Right hindlimb (tissue), 1 donor: ENCODE measurements around the gene ACO2.
A peak's percentile ranks its signal among the peaks of the same experiment; 100 is the strongest.

Experiments used
- DNase-seq: peaks from one replicate; pipeline ENCODE4 v3.0.0-alpha.2; 2018

Gene ACO2

DNA sequence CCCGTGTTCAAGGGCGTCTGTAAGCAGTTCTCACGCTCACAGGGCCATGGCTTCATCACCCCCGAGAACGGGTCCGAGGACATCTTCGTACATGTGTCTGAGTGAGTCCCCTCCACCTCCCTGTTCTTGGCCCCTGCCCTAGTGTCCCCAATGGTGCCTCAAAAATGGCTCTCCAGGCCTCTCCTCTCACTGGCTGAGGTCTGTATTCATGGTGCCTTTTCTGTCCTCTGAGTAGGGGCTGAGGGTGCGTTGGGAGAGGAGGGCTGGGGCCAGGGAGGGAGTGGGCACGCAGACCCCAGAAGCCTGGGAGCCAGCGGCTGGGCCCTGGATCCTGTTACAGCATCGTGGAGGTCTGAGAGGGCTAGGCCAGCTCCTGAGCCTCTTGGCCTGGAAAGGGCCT lies 104.8 kb downstream of the ACO2 start:
- no peak for DNase-seq

GRCh38 chr22:41574847-41575381 lies 106.0 kb downstream of the ACO2 start:
- peak; percentile 44 for DNase-seq

DNA sequence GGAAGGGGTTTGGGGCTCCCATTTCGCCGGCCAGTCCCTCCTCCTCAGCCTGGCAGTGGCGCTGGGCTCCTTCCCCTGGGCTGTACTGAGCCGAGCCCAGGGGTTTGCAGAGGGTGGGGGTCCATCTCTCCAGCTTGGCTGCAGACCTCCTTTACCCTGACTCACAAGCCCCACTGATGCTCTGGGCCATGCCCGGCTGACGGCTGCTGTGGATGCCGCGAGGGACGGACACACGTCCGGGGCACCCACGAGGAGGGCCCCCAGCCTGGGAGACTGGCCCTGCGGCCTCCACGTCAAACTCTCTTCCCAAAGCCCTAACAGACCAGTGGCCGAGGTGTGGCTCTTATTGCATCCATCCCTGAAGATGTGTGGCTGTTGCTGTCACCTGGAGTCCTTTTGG lies 106.6 kb downstream of the ACO2 start:
- no peak for DNase-seq

GRCh38 chr22:41576877-41577276 lies 108.0 kb downstream of the ACO2 start:
- DNase-seq, result peak; percentile 49

DNA sequence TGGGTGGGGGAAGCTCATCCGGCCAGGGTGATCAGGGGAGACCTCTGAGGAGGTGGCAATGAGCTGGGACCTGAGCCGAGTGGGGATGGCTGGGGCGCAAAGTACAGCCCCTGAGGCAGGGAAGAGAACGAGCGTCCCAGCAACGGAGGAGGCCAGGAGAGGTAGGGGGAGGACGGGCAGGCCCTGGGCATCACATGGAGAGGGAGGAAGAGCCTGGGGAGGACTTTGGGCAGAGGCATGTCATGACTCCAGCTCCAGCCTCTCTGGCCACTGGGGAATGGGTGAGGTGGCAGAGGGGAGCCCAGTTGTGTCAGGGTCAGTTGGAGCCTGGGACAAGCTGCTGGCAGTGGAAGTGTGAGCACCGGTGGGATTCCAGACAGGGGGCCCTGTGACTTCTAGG lies 109.2 kb downstream of the ACO2 start:
- DNase-seq, result no peak
